ENCODE data around the gene INPP4B.

DNA sequence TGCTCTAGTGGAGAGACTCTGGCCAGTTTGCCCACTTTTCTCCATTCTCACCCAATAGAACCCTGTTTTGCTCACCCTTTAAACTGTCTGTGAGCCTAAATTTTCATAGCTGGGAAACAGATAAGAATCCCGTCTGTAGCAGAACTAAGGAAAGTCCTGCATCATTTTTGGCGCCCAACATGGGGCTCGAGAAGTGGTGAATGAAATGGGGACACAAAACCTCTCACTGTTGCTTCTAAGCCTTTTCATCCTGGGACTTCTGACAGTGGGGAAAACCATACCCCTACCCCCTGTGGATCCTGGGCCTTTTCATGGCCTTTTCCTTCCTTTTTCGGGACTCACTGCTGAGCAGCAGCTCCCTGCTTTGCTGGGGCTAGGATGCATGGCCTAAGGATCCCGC lies 189.9 kb downstream of the INPP4B start:
- TF ChIP-seq PAX5 (IDR thresholded peaks at IDR 0.05; ENCODE audit: insufficient read depth, low read length, severe bottlenecking) (no peak), POLR2A (IDR thresholded peaks at IDR 0.05; ENCODE audit: low read depth, low read length) (no peak), SPI1 (IDR thresholded peaks at IDR 0.05; ENCODE audit: low read depth, low read length) (no peak), POLR2AphosphoS5 (IDR thresholded peaks at IDR 0.05; ENCODE audit: low read depth, low read length) (no peak), TAF1 (IDR thresholded peaks at IDR 0.05; ENCODE audit: low read depth, low read length) (no peak)

Data from GM12891 (cell line).